OCI-LY3 (cell line): ENCODE data around the gene DNAH7.

Experiments
- CTCF ChIP-seq: fragments of 200-600, 300-600 bp; sonication (generic); IDR thresholded peaks from 2 replicates; pipeline ENCODE4 v1.5.1; 2014; ENCODE audit warnings: antibody characterized with exemption, low read length, low read depth
- EZH2phosphoT487 ChIP-seq: fragments of 200-600 bp; shearing (Covaris generic); IDR thresholded peaks from 2 replicates; pipeline ENCODE4 v1.6.1; 2018; ENCODE audit warnings: antibody characterized with exemption, mixed run types, low read depth

DNA sequence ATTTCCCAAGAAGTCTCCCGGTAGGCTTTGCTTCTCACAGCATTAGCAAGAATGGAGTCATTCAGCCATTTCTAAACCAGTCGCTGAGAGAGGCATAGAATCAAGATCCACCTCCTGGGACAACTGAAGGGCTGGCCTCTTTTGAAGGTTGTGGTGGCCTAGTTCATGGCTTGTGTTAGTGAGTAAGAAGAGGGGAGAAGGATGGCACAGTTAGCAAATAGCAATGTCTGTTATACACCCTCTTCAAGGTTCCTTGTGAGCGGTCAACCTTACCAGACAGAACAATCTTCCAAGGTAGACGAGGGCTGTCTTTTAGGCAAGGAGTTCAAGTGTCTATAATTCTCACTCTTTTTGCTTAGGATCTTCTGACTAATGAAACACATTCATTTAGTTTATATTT, 35.4 kb upstream of the DNAH7 start:
- TF ChIP-seq CTCF (no peak), EZH2phosphoT487 (no peak)
